Measurements from ENCODE around the gene ACTRT2. TPM values are rescaled to one million over a fixed set of nuclear protein-coding genes. Genes with fewer than 3 reads are reported as not detected.

ACTRT2 gene
- total RNA-seq, result not detected

GRCh38 chr1:3021233-3021671 lies at the start of gene ACTRT2:
ACTRT2 (plus strand) TSS chr1:3021467; CDS start chr1:3021687, 220 bp downstream.
- Mint-ChIP-seq H3K27me3 (no peaks in the 10 kb centered on the region), H3K4me3 (no peak within 1 kb of the TSS), H3K27ac (no peak within 1 kb of the TSS), H3K4me1 (no peaks in the 10 kb centered on the region), H3K36me3 (no peaks in the 10 kb centered on the region), H3K9me3 (no peaks in the 10 kb centered on the region)
- no peak for DNase-seq
- POLR2A ChIA-PET, result no interaction called here
- no peak for ATAC-seq (ENCODE audit: low read depth)

GRCh38 chr1:2971609-2972008 lies 49.7 kb upstream of the ACTRT2 start:
- DNase-seq, result no peak
- Mint-ChIP-seq H3K9me3 (no peaks in the 10 kb centered on the region), H3K36me3 (no peaks in the 10 kb centered on the region), H3K27ac (no peak overlapping the region), H3K4me3 (no peak overlapping the region), H3K4me1 (peaks cover 5% of the 10 kb centered on the region), H3K27me3 (peaks cover 8% of the 10 kb centered on the region)
- POLR2A ChIA-PET, result no interaction called here
- ATAC-seq (ENCODE audit: low read depth), result no peak

DNA sequence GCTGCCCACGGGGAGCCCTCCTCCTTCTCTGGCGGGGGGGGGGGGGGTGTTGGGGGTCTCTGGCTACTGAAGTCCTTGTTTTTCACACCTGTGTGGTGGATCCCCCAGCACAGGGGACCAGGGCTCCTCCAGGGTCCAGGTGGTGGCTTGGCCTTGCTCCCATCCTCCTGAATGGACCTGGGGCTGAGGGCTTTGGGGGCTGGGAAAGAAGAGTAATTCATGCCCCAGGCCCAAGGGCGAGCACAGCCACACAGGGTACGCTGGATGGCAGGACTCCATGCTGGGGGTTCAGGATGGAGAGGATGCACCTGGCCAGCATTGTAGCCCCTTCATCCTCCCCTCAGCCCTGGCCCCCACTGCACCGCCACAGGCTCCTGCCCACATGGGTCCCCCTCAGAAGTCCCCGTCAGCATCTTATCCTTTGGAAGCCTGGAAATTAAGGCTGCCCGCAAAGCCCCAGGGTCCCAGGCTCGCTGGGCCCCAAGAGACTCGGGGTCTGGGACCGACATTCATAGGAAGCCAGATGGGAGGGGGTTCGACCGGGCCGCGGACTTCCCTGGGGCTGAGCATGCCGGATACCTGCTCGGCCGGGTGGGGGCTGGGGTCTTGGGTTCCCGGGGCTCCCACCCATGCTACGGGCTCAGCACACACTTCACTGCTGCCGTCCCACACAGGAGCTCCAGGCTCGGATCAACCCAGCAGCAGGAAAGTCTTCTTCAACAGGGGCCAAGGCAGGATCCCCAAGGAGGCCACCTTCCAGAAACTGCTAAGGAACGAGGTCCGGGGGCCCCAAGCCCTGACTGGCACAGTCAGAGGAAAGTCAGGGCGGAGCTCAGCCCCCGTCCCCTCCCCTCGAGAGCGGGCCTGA lies 49.0 kb upstream of the ACTRT2 start:
- Mint-ChIP-seq H3K4me3 (no peak overlapping the region), H3K27me3 (peaks cover 8% of the 10 kb centered on the region), H3K36me3 (no peaks in the 10 kb centered on the region), H3K4me1 (peaks cover 5% of the 10 kb centered on the region), H3K9me3 (no peaks in the 10 kb centered on the region), H3K27ac (no peak overlapping the region)
- ATAC-seq (ENCODE audit: low read depth) (no peak), DNase-seq (no peak)
- POLR2A ChIA-PET, result no interaction called here

DNA sequence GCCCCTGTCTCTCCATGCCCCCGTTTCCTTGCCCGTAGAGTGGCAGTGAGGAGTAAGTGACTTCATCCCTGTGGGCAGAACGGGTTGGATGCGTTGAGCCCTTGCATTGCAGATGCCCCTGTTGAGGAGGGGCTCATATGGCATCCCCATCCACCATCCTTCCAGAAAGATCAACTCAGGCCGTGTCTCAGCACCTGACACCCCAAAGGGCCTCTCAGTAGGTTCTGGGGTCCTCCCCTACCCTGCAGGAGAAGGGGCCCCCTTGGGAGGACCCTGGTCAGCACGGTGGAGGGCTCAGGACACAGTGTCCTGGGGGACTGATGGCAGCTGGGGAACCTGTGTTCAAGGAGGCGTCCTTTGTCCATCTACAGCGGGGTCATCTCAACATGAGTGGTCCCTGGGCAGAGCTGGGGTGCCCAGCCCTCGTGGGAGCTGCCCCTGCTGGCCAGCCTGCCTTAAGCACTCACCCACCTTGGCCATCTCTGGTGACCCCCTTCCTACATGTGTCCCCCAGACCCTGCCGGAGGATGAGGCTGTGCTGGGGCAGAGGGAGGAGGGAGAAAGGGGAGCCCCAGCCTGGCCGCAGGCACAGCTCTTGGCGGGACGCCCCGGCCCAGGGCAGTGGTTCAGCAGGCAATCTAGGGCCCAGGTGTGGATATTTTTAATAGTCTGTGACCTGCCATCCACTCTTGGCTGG lies 48.2 kb upstream of the ACTRT2 start:
- peaks cover 5% of the 10 kb centered on the region for H3K4me1 Mint-ChIP-seq
- peaks cover 8% of the 10 kb centered on the region for H3K27me3 Mint-ChIP-seq
- H3K4me3 Mint-ChIP-seq, result no peak overlapping the region
- ATAC-seq (ENCODE audit: low read depth) (no peak), DNase-seq (no peak)
- no peaks in the 10 kb centered on the region for H3K36me3 Mint-ChIP-seq
- POLR2A ChIA-PET, result no interaction called here
- no peak overlapping the region for H3K27ac Mint-ChIP-seq
- H3K9me3 Mint-ChIP-seq, result no peaks in the 10 kb centered on the region

DNA sequence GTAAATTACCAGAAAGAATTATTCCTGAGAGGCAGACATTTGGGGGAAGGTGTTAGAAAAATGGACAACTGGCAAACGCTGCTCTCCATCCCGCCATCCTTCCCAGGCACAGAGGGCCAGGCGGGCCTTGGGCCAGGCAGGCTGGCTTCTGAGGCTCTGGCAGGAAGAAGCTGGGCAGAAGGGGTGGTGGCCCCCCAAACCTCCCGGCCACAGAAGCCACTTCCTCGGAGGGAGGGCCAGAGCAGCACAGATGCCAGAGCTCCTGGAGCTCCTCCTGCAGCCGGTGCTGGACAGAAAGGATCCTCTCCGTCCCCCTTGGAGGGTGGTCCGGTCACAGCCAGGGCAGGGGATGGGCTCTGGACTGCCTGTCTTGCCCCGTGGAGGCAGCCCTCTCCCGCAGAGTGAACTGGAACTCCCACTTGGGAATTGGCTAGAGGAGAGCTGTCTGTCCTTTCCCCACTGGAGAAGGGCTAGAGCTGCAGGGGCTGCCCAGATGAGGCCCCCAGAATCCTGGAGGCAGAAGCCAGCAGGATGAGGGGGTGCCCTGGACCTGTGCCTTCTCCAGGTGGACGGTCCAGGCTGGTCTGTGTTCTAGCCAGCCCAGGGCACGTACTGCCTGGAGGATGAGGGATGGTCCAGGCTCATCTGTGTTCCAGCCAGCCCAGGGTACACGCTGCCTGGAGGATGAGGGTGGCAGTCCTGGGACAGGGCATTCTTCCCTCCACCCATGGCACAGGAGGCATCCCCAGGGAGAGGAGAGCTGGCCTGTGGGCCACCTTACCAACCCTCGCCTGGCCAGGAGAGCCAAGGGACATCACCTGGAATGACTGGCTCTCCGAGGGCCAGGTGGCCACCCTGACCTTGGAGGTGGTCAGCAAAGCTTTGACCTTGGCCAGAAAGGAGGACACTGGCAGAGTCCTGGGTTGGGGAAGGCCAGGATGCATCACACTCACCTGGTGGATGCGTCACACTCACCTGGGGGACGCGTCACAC lies 47.4 kb upstream of the ACTRT2 start:
- peak; percentile 55 for ATAC-seq (ENCODE audit: low read depth)
- H3K27ac Mint-ChIP-seq, result no peak overlapping the region
- DNase-seq, result peak; percentile 54
- H3K9me3 Mint-ChIP-seq, result no peaks in the 10 kb centered on the region
- POLR2A ChIA-PET, result no interaction called here
- peaks cover 7% of the 10 kb centered on the region for H3K27me3 Mint-ChIP-seq
- no peaks in the 10 kb centered on the region for H3K36me3 Mint-ChIP-seq
- no peak overlapping the region for H3K4me3 Mint-ChIP-seq
- H3K4me1 Mint-ChIP-seq, result peaks cover 5% of the 10 kb centered on the region

- peaks cover 5% of the 10 kb centered on the region for H3K4me1 Mint-ChIP-seq
- peaks cover 3% of the 10 kb centered on the region for H3K27me3 Mint-ChIP-seq
These were observed 46.5 kb upstream of the ACTRT2 start for GRCh38 chr1:2974701-2975301.

DNA sequence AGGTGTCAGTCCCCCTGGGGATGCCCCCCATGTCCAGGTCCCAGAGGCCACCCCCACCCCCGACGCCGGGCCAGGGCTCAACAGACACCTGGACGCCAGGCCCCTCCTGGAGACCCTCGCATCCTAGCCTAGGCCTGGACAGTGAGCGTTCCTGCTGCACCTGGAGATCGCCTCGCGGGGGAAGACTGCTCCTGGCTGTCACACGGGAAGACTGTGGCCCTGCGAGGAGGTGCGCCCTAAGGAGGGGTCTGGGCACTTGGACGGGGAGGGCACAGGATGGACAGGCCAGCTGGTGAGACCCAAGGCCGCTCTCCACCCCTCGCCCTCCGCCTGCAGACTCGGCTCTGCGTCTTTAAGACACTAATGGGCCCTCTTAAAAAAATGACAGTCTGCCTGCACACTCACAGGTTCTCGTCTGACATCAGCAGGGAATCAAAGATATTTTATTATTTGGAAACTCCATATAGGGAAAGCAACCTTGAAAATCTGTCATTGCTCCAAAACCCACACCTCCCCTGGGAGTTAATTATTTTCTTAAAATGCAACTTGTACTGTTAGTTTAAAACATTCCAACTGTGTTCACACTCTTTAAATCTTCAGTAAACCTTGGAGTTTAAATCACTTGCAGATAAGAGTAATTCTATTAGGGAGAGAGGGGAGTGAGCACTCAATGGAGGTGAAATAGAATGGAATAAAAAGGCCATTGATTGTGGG lies 45.6 kb upstream of the ACTRT2 start:
- Mint-ChIP-seq H3K9me3 (no peaks in the 10 kb centered on the region), H3K27me3 (peaks cover 2% of the 10 kb centered on the region), H3K4me3 (no peak overlapping the region), H3K4me1 (peaks cover 5% of the 10 kb centered on the region), H3K36me3 (no peaks in the 10 kb centered on the region), H3K27ac (no peak overlapping the region)
- ATAC-seq (ENCODE audit: low read depth), result no peak
- DNase-seq, result no peak
- POLR2A ChIA-PET, result no interaction called here

More at GRCh38 chr1:2974701-2975301, 46.5 kb upstream of the ACTRT2 start:
- Mint-ChIP-seq H3K36me3 (no peaks in the 10 kb centered on the region), H3K27ac (no peak overlapping the region), H3K9me3 (no peaks in the 10 kb centered on the region), H3K4me3 (no peak overlapping the region)
- POLR2A ChIA-PET, result no interaction called here
- DNase-seq, result no peak
- no peak for ATAC-seq (ENCODE audit: low read depth)

DNA sequence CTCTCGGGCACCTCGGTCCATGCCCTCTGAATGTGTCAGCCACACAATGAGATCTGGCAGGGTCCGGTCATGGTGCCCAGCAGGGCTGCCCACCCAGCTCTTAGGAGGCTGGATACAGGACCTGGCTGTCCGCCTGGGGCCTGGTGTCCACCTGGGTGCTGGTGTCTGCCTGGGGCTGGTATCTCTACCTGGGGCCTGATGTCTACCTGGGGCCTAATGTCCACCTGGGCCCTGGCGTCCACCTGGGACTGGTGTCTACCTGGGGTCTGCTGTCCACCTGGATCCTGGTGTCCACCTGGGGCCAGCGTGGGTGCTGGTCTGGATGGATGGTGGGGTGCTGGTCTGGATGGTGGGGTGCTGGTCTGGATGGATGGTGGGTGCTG lies 45.1 kb upstream of the ACTRT2 start:
- no peaks in the 10 kb centered on the region for H3K36me3 Mint-ChIP-seq
- no peak overlapping the region for H3K27ac Mint-ChIP-seq
- peaks cover 2% of the 10 kb centered on the region for H3K27me3 Mint-ChIP-seq
- POLR2A ChIA-PET, result no interaction called here
- H3K9me3 Mint-ChIP-seq, result no peaks in the 10 kb centered on the region
- DNase-seq (no peak), ATAC-seq (ENCODE audit: low read depth) (no peak)
- H3K4me3 Mint-ChIP-seq, result no peak overlapping the region
- peaks cover 5% of the 10 kb centered on the region for H3K4me1 Mint-ChIP-seq

DNA sequence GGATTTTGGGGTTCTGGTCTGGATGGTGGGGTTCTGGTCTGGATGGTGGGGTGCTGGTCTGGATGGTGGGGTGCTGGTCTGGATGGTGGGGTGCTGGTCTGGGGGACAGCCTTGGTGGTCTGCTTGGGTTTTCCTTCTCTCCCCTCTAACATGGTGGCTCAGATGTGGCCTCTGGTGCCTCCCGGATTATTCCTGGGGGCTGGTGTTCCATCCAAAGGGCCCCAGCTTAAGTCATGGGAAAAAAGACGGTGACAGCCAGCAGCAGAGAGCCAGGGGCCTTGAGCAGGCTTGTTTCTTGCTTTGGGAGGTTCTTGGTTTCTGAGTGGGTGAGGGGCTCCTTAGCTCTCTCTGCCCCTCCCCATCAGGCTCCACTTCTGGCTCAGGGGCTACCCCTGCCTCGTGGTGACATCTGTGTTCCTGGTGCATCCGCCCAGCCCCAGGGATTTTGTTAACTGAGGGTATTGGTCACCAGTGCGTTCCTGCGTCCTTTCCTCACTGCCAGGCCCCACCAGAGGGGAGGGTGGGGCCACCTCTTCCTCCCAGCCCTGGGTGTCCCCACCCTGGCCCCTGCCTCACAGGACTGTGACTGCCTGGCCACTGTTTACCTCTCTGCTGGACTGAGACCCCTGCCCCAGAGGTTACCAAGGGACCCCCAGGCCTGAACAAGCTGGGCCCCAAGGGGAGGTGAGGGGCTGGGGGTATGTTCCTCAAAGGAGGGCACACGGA lies 43.2 kb upstream of the ACTRT2 start:
- ATAC-seq (ENCODE audit: low read depth), result no peak
- no peaks in the 10 kb centered on the region for H3K27me3 Mint-ChIP-seq

GRCh38 chr1:2978691-2979190 lies 42.5 kb upstream of the ACTRT2 start:
- H3K36me3 Mint-ChIP-seq, result no peaks in the 10 kb centered on the region
- no peak overlapping the region for H3K27ac Mint-ChIP-seq
- H3K9me3 Mint-ChIP-seq, result no peaks in the 10 kb centered on the region
- H3K4me3 Mint-ChIP-seq, result no peak overlapping the region
- peaks cover 1% of the 10 kb centered on the region for H3K4me1 Mint-ChIP-seq
- DNase-seq (no peak), ATAC-seq (ENCODE audit: low read depth) (no peak)
- H3K27me3 Mint-ChIP-seq, result no peaks in the 10 kb centered on the region
- POLR2A ChIA-PET, result no interaction called here

More for the DNA sequence above, 43.2 kb upstream of the ACTRT2 start:
- H3K9me3 Mint-ChIP-seq, result no peaks in the 10 kb centered on the region
- POLR2A ChIA-PET, result no interaction called here
- peaks cover 5% of the 10 kb centered on the region for H3K4me1 Mint-ChIP-seq
- H3K4me3 Mint-ChIP-seq, result no peak overlapping the region
- H3K36me3 Mint-ChIP-seq, result no peaks in the 10 kb centered on the region
- H3K27ac Mint-ChIP-seq, result no peak overlapping the region
- no peak for DNase-seq

DNA sequence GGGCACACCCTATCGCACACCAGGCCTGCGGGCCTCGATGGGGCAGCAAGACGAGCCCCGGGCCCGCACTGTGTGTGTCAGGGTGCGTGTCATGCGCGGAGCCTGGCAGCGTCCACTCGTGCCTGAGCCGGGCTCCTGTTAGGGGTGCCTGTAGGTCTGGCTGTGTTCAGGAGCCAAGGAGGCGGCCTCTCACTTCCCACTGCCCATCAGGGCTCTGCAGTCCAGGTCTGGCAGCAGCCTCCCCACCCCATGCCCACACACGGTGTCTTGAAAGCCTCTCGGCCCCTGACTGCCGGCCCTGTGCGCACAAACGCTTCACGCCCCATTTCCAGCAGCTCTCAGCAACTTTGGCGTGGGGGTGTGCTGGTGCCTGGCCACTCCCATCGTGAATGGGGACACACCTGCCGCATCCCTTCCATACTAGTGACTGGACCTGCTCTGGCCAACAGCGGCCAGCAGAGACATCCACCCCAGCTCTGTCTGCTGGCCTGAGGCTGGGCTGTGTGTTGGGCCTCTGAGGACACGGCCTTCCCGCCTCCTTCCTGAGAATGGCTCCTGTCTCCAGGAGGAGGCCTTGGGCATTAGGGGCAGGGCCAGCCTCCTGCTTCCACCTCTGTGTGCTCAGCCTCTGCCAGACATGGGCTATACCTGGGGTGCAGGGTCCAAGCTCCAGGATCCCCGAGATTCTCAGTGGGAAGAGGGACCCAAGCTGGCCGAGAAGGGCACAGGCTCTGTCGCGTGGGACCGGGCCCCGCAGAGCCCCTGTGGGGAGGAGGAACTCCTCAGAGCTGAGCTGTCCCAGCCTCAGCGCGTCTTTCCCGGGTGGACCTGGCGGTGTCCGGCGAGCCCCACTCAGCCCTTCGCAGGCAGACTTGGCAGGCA lies 41.8 kb upstream of the ACTRT2 start:
- peak; percentile 24 for DNase-seq
- no peaks in the 10 kb centered on the region for H3K4me1 Mint-ChIP-seq
- H3K36me3 Mint-ChIP-seq, result no peaks in the 10 kb centered on the region
- H3K27ac Mint-ChIP-seq, result no peak overlapping the region
- H3K9me3 Mint-ChIP-seq, result no peaks in the 10 kb centered on the region
- ATAC-seq (ENCODE audit: low read depth), result no peak
- H3K27me3 Mint-ChIP-seq, result no peaks in the 10 kb centered on the region
- POLR2A ChIA-PET, result no interaction called here
- no peak overlapping the region for H3K4me3 Mint-ChIP-seq
